Esophagus squamous epithelium (tissue), 5 donors: ENCODE measurements around the gene GRID2. TPM values are rescaled to one million over a fixed set of nuclear protein-coding genes. Genes with fewer than 3 reads are reported as not detected.

Experiments
- DNase-seq: peaks from one replicate; lab custom pipeline; 2025; lab: John Stamatoyannopoulos, UW
- H3K27ac ChIP-seq, 4 donors: fragments of 200-600 bp; sonication (generic); one replicate each; pipeline ENCODE4 v1.5.1; 2016 to 2019; ENCODE audit warnings: mild to moderate bottlenecking in 1 of 4
- H3K27me3 ChIP-seq, 4 donors: fragments of 200-600 bp; sonication (generic); 1 replicate in 3 of 4; 2 replicates in 1 of 4; pipeline versions ENCODE4 v1.5.1 to v1.6.0; 2017 to 2021; ENCODE audit warnings: antibody characterized with exemption in 1 of 4
- H3K36me3 ChIP-seq, 3 donors: fragments of 200-600 bp; sonication (generic); one replicate each; pipeline ENCODE4 v1.5.1; 2016 to 2019
- H3K4me1 ChIP-seq, 3 donors: fragments of 200-600 bp; sonication (generic); one replicate each; pipeline ENCODE4 v1.5.1; 2017 to 2019
- H3K4me3 ChIP-seq, 4 donors: fragments of 200-600 bp; sonication (generic); 1 replicate in 3 of 4; 2 replicates in 1 of 4; pipeline ENCODE4 v1.5.1; 2016 to 2019; ENCODE audit warnings: mild to moderate bottlenecking in 2 of 4, moderate library complexity in 1 of 4
- H3K9me3 ChIP-seq, 3 donors: fragments of 200-600 bp; sonication (generic); one replicate each; pipeline ENCODE4 v1.5.1; 2016 to 2019
- POLR2A ChIP-seq, 4 donors: fragments of 450-650 bp; IDR thresholded peaks; one replicate each; pipeline ENCODE4 v1.6.1; 2017; ENCODE audit warnings: antibody characterized with exemption in 4 of 4, mild to moderate bottlenecking in 4 of 4, moderate library complexity in 3 of 4
- WGBS, 2 donors: methylation state at CpG; one replicate each; pipeline ENCODE4 v1.1.5; 2018; 5-methylcytosine and 5-hydroxymethylcytosine counted together
- intact Hi-C: fragments of 100-400 bp; cut with DNase I; formaldehyde crosslinking; loops from one replicate; pipeline ENCODE4 v1.15.0; 2022
- total RNA-seq, 4 donors: library from RNA; depleted of rRNA; stranded (reverse); fragments of >200 nt; gene quantifications; one replicate each; pipeline ENCODE4 v1.1.0, GENCODE V29; 2016
- TF ChIP-seq, protein P1 (sequence below), 6 experiments: fragments of 450-650 bp in 4 of 6; fragments of 200-600 bp in 2 of 6; sonication (generic) in 2 of 6; IDR thresholded peaks; one replicate each; pipeline ENCODE4 v1.5.1; 2016 to 2019; ENCODE audit warnings: antibody characterized with exemption in 6 of 6, mild to moderate bottlenecking in 4 of 6, moderate library complexity in 4 of 6
- donor health status: DM: yes; HTN: yes; CAD: no.

The GRID2 gene
- total RNA-seq, 4 donors from 2014 or later, result not detected

DNA sequence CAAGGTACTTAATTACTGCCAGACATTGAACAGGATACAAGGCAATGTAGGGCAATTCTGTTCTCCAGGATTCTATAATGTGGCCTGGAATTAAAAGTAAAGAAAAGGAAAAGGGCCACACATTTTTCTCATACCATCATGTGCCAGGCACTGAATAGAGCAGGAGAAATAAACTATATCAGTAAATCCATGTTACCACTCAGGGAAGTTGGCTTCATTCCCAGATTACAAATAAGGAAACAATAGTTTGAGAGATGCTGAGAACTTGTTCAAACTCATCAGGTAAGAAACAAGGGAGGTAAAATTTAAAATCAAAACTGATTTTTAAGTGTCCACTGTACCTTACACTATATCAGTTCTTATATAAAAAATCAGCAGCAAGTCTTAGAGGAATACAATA lies 879.8 kb downstream of the GRID2 start:
- Histone ChIP-seq H3K4me3 (no peak overlapping the region), H3K9me3 (no peaks in the 10 kb centered on the region), H3K4me1 (peaks cover 0 to 29% (median 0%) of the 10 kb centered on the region in 3 donors), H3K36me3 (no peaks in the 10 kb centered on the region), H3K27me3 (no peaks in the 10 kb centered on the region), H3K27ac (peak overlapping the region in 2 of 4 donors; percentile 42 to 64)
- TF ChIP-seq POLR2A (IDR thresholded peaks at IDR 0.05), result no peak
- TF ChIP-seq, protein P1, sequence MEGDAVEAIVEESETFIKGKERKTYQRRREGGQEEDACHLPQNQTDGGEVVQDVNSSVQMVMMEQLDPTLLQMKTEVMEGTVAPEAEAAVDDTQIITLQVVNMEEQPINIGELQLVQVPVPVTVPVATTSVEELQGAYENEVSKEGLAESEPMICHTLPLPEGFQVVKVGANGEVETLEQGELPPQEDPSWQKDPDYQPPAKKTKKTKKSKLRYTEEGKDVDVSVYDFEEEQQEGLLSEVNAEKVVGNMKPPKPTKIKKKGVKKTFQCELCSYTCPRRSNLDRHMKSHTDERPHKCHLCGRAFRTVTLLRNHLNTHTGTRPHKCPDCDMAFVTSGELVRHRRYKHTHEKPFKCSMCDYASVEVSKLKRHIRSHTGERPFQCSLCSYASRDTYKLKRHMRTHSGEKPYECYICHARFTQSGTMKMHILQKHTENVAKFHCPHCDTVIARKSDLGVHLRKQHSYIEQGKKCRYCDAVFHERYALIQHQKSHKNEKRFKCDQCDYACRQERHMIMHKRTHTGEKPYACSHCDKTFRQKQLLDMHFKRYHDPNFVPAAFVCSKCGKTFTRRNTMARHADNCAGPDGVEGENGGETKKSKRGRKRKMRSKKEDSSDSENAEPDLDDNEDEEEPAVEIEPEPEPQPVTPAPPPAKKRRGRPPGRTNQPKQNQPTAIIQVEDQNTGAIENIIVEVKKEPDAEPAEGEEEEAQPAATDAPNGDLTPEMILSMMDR (IDR thresholded peaks at IDR 0.05), result no peak
- intact Hi-C loops, result no loop called here
- no peak for DNase-seq

- 13 to 27% methylated on average over 2 of the region's 2 CpGs for WGBS, 2 donors
- no peaks in the 10 kb centered on the region for H3K9me3 ChIP-seq
- TF ChIP-seq POLR2A (IDR thresholded peaks at IDR 0.05), result no peak
- TF ChIP-seq, protein P1 (IDR thresholded peaks at IDR 0.05), result peak in 1 of 6 experiments; percentile 5
- H3K4me3 ChIP-seq, result no peak overlapping the region
- H3K27me3 ChIP-seq, result no peaks in the 10 kb centered on the region
- peaks cover 0 to 29% (median 0%) of the 10 kb centered on the region in 3 donors for H3K4me1 ChIP-seq
- intact Hi-C loops, result no loop called here
- H3K36me3 ChIP-seq, result no peaks in the 10 kb centered on the region
- no peak for DNase-seq
- peak overlapping the region in 2 of 4 donors; percentile 42 to 64 for H3K27ac ChIP-seq
Measured at GRCh38 chr4:93184053-93184452, 880.3 kb downstream of the GRID2 start.

- WGBS, 2 donors, result 79 to 94% methylated on average over 1 of the region's 1 CpG
- no peak overlapping the region for H3K4me3 ChIP-seq
- H3K9me3 ChIP-seq, result no peaks in the 10 kb centered on the region
- H3K36me3 ChIP-seq, result no peaks in the 10 kb centered on the region
- TF ChIP-seq, protein P1 (IDR thresholded peaks at IDR 0.05), result no peak
- TF ChIP-seq POLR2A (IDR thresholded peaks at IDR 0.05), result no peak
- H3K27ac ChIP-seq, result no peak overlapping the region
- intact Hi-C loops, result no loop called here
- no peaks in the 10 kb centered on the region for H3K27me3 ChIP-seq
- no peak for DNase-seq
- peaks cover 0 to 29% (median 0%) of the 10 kb centered on the region in 3 donors for H3K4me1 ChIP-seq
Measured at GRCh38 chr4:93186846-93187245, 883.1 kb downstream of the GRID2 start.

DNA sequence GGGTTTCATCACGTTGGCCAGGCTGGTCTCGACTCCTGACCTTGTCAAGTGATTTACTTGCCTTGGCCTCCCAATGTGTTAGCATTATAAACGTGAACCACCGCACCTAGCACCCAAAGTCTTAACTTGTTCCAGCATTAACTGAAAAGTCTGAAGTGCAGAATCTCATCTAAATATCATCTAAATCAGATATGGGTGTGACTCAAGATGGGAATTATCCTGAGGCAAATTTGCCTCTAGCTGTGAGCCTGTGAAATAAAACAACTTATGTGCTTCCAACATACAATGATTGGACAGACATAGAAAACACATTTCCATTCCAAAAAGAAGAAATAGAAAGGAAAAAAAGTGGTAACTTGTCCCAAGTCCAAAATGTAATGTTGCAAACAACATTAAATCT lies 883.7 kb downstream of the GRID2 start:
- H3K36me3 ChIP-seq, result no peaks in the 10 kb centered on the region
- H3K27me3 ChIP-seq, result no peaks in the 10 kb centered on the region
- no peak overlapping the region for H3K27ac ChIP-seq
- H3K4me3 ChIP-seq, result no peak overlapping the region
- peaks cover 0 to 24% (median 0%) of the 10 kb centered on the region in 3 donors for H3K4me1 ChIP-seq
- intact Hi-C loops, result no loop called here
- TF ChIP-seq POLR2A (IDR thresholded peaks at IDR 0.05), result no peak
- no peak for DNase-seq
- 71 to 81% methylated on average over 4 of the region's 4 CpGs for WGBS, 2 donors
- H3K9me3 ChIP-seq, result no peaks in the 10 kb centered on the region

GRCh38 chr4:93187892-93188291 lies 884.1 kb downstream of the GRID2 start:
- Histone ChIP-seq H3K9me3 (no peaks in the 10 kb centered on the region), H3K27ac (no peak overlapping the region), H3K4me1 (peaks cover 0 to 21% (median 0%) of the 10 kb centered on the region in 3 donors), H3K36me3 (no peaks in the 10 kb centered on the region), H3K4me3 (no peak overlapping the region), H3K27me3 (no peaks in the 10 kb centered on the region)
- WGBS, 2 donors, result 79 to 91% methylated on average over 3 of the region's 4 CpGs
- DNase-seq, result no peak
- no peak for TF ChIP-seq POLR2A (IDR thresholded peaks at IDR 0.05)
- TF ChIP-seq, protein P1 (IDR thresholded peaks at IDR 0.05), result no peak
- intact Hi-C loops, result no loop called here

GRCh38 chr4:93199492-93199891 lies 895.7 kb downstream of the GRID2 start:
- TF ChIP-seq, protein P1 (IDR thresholded peaks at IDR 0.05), result peak in 4 of 6 experiments; percentile 25 to 68 (median 38)
- no peak for TF ChIP-seq POLR2A (IDR thresholded peaks at IDR 0.05)
- intact Hi-C loops, result no loop called here
- WGBS, 2 donors, result 9 to 25% methylated on average over 2 of the region's 2 CpGs
- H3K27ac ChIP-seq, result no peak overlapping the region
- no peaks in the 10 kb centered on the region for H3K27me3 ChIP-seq
- H3K4me1 ChIP-seq, result peaks cover 0 to 3% (median 0%) of the 10 kb centered on the region in 3 donors
- H3K9me3 ChIP-seq, result no peaks in the 10 kb centered on the region
- H3K36me3 ChIP-seq, result no peaks in the 10 kb centered on the region
- no peak overlapping the region for H3K4me3 ChIP-seq
- no peak for DNase-seq
